A549 treated with CpdA at 1 μM for 4 hours (cell line): Measurements from ENCODE around the gene SYPL1. TPM values are rescaled to one million over a fixed set of nuclear protein-coding genes. Genes with fewer than 3 reads are reported as not detected.

Experiments
- total RNA-seq: library from RNA; stranded (reverse); fragments of 200-300 nt; extraction: Qiagen RNA extraction; gene quantifications from 5 replicates; pipeline ENCODE4 v1.2.3, GENCODE V29; 2022; ENCODE audit warnings: low read depth

SYPL1 gene
- total RNA-seq: 75.6 to 107 TPM (median 90.5 TPM) in 5 replicates

GRCh38 chr7:106112118-106112971, at the start of gene SYPL1:
Gene SYPL1, minus strand, starts transcription at chr7:106112312. Its CDS starts 104 bp downstream, at chr7:106112208.

Other genes with a start within 250 kb of the SYPL1 start
- gene ATXN7L1, start 235.7 kb downstream of the SYPL1 start, total RNA-seq: 6.0 to 6.8 TPM (median 6.6 TPM) in 5 replicates
- 5.1 to 6.0 TPM (median 5.4 TPM) in 5 replicates for gene CDHR3, start 149.0 kb downstream of the SYPL1 start, total RNA-seq
- gene NAMPT, start 172.7 kb upstream of the SYPL1 start, total RNA-seq: 116 to 206 TPM (median 128 TPM) in 5 replicates